Measurements from ENCODE around the gene RDM1. TPM values are rescaled to one million over a fixed set of nuclear protein-coding genes. Genes with fewer than 3 reads are reported as not detected.

The RDM1 gene
- total and polyA plus RNA-seq, 2 of the 4 experiments (the other 2 are of a cell fraction), result 0.18 TPM; not detected in 1

Small RNA genes lying within 50 kb of the gene (microRNA-seq; reads per million reads assigned to microRNA genes)
- 9.3 reads per million for gene RF00100 (ENCODE audit: insufficient read depth, insufficient read length)

Small RNA genes lying within 50 kb of the gene (small RNA-seq; reads per million reads assigned to genes)
- gene RF00100, result 4.5 to 50.6 (median 30.1) reads per million in 5 experiments

Other genes starting within 250 kb of the RDM1 start
- gene RASL10B, start 199.1 kb downstream of the RDM1 start, total RNA-seq (2012; rRNA removed), result 3.6 and 4.7 TPM in 2 replicates
- 4.1 and 4.4 TPM in 2 replicates for gene RASL10B, start 199.1 kb downstream of the RDM1 start, polyA plus RNA-seq (2012; rRNA removed)
- not detected in 2 replicates for gene GAS2L2, start 177.5 kb downstream of the RDM1 start, total RNA-seq (2012; rRNA removed)
- 0.02 and 0.03 TPM in 2 replicates for gene GAS2L2, start 177.5 kb downstream of the RDM1 start, polyA plus RNA-seq (2012; rRNA removed)
- gene C17orf50, start 169.9 kb downstream of the RDM1 start, total RNA-seq (2012; rRNA removed), result not detected in 2 replicates
- gene C17orf50, start 169.9 kb downstream of the RDM1 start, polyA plus RNA-seq (2012; rRNA removed), result not detected in 2 replicates
- 0.18 TPM in 1 of 2 replicates, not detected in the other for gene MMP28, start 135.1 kb downstream of the RDM1 start, total RNA-seq (2012; rRNA removed)
- not detected in 2 replicates for gene MMP28, start 135.1 kb downstream of the RDM1 start, polyA plus RNA-seq (2012; rRNA removed)
- gene TAF15, start 121.3 kb downstream of the RDM1 start, total RNA-seq (2012; rRNA removed), result 46.8 and 47.2 TPM in 2 replicates
- gene TAF15, start 121.3 kb downstream of the RDM1 start, polyA plus RNA-seq (2012; rRNA removed), result 69.8 and 98.0 TPM in 2 replicates
- not detected in 2 replicates for gene HEATR9, start 61.9 kb downstream of the RDM1 start, total RNA-seq (2012; rRNA removed)
- gene HEATR9, start 61.9 kb downstream of the RDM1 start, polyA plus RNA-seq (2012; rRNA removed), result not detected in 2 replicates
- gene CCL5, start 50.4 kb downstream of the RDM1 start, total RNA-seq (2012; rRNA removed), result not detected in 2 replicates
- gene CCL5, start 50.4 kb downstream of the RDM1 start, polyA plus RNA-seq (2012; rRNA removed), result not detected in 2 replicates
- gene LYZL6, start 12.9 kb upstream of the RDM1 start, total RNA-seq (2012; rRNA removed), result not detected in 2 replicates
- gene LYZL6, start 12.9 kb upstream of the RDM1 start, polyA plus RNA-seq (2012; rRNA removed), result not detected in 2 replicates
- not detected in 2 replicates for gene CCL16, start 50.7 kb upstream of the RDM1 start, total RNA-seq (2012; rRNA removed)
- gene CCL16, start 50.7 kb upstream of the RDM1 start, polyA plus RNA-seq (2012; rRNA removed), result not detected in 2 replicates
- not detected in 2 replicates for gene CCL14, start 56.0 kb upstream of the RDM1 start, total RNA-seq (2012; rRNA removed)
- gene CCL14, start 56.0 kb upstream of the RDM1 start, polyA plus RNA-seq (2012; rRNA removed), result not detected in 2 replicates
- not detected in 2 replicates for gene CCL15, start 70.8 kb upstream of the RDM1 start, total RNA-seq (2012; rRNA removed)
- gene CCL15, start 70.8 kb upstream of the RDM1 start, polyA plus RNA-seq (2012; rRNA removed), result not detected in 2 replicates
- not detected in 2 replicates for gene CCL23, start 87.2 kb upstream of the RDM1 start, total RNA-seq (2012; rRNA removed)
- not detected in 2 replicates for gene CCL23, start 87.2 kb upstream of the RDM1 start, polyA plus RNA-seq (2012; rRNA removed)
- not detected in 2 replicates for gene CCL18, start 133.5 kb upstream of the RDM1 start, total RNA-seq (2012; rRNA removed)
- gene CCL18, start 133.5 kb upstream of the RDM1 start, polyA plus RNA-seq (2012; rRNA removed), result not detected in 2 replicates
- gene CCL3, start 159.4 kb upstream of the RDM1 start, total RNA-seq (2012; rRNA removed), result not detected in 2 replicates
- gene CCL3, start 159.4 kb upstream of the RDM1 start, polyA plus RNA-seq (2012; rRNA removed), result not detected in 2 replicates
- not detected in 2 replicates for gene CCL4, start 173.1 kb upstream of the RDM1 start, total RNA-seq (2012; rRNA removed)
- not detected in 2 replicates for gene CCL4, start 173.1 kb upstream of the RDM1 start, polyA plus RNA-seq (2012; rRNA removed)
- not detected in 2 replicates for gene TBC1D3B, start 245.9 kb upstream of the RDM1 start, total RNA-seq (2012; rRNA removed)
- 0.94 and 1.6 TPM in 2 replicates for gene TBC1D3B, start 245.9 kb upstream of the RDM1 start, polyA plus RNA-seq (2012; rRNA removed)